Tibial nerve (tissue), 4 donors: ENCODE measurements around the gene OBSCN. TPM values are rescaled to one million over a fixed set of nuclear protein-coding genes. Genes with fewer than 3 reads are reported as not detected.
"Not testable (repeated sequence)": the region's sequence is repeated elsewhere in the genome, so short reads cannot be mapped to it uniquely, and the experiment has no call there.

Source experiments
- DNase-seq, 2 donors: peaks; one replicate each; pipeline ENCODE4 v3.0.0-alpha.2; 2019; ENCODE audit warnings: low spot score in 2 of 2
- H3K27ac ChIP-seq, 4 donors: fragments of 200-600 bp; sonication (generic) in 3 of 4; one replicate each; pipeline ENCODE4 v1.5.1; 2017 to 2019; ENCODE audit warnings: mild to moderate bottlenecking in 1 of 4
- H3K27me3 ChIP-seq, 2 donors: fragments of 200-600 bp; sonication (generic) in 1 of 2; one replicate each; pipeline versions ENCODE4 v1.5.1 to v1.6.0; 2017 to 2019
- H3K36me3 ChIP-seq, 3 donors: fragments of 200-600 bp; sonication (generic); one replicate each; pipeline ENCODE4 v1.5.1; 2018 to 2019
- H3K4me1 ChIP-seq, 4 donors: fragments of 200-600 bp; sonication (generic) in 3 of 4; one replicate each; pipeline ENCODE4 v1.5.1; 2017 to 2019
- H3K4me3 ChIP-seq, 4 donors: fragments of 200-600 bp; sonication (generic) in 3 of 4; one replicate each; pipeline ENCODE4 v1.5.1; 2017 to 2019; ENCODE audit warnings: mild to moderate bottlenecking in 1 of 4, moderate library complexity in 1 of 4
- H3K9me3 ChIP-seq, 4 donors: fragments of 200-600 bp; sonication (generic) in 3 of 4; one replicate each; pipeline ENCODE4 v1.5.1; 2017 to 2019
- CTCF ChIP-seq, 5 experiments: fragments of 200-600 bp in 3 of 5; fragments of 450-650 bp in 2 of 5; sonication (generic) in 3 of 5; IDR thresholded peaks; one replicate each; pipeline ENCODE4 v1.5.1; 2016 to 2019; ENCODE audit warnings: antibody characterized with exemption in 5 of 5, mild to moderate bottlenecking in 3 of 5, moderate library complexity in 2 of 5
- EP300 ChIP-seq, 2 donors: sonication (generic); formaldehyde crosslinking; IDR thresholded peaks; one replicate each; pipeline ENCODE4 v1.6.1; 2017; ENCODE audit warnings: antibody characterized with exemption in 2 of 2, mild to moderate bottlenecking in 1 of 2
- POLR2A ChIP-seq, 2 donors: fragments of 450-650 bp; IDR thresholded peaks; one replicate each; pipeline ENCODE4 v1.6.1; 2017; ENCODE audit warnings: antibody characterized with exemption in 2 of 2, mild to moderate bottlenecking in 2 of 2, moderate library complexity in 2 of 2
- WGBS, 2 donors: methylation state at CpG; one replicate each; pipeline ENCODE4 v1.1.5; 2018; 5-methylcytosine and 5-hydroxymethylcytosine counted together
- total RNA-seq, 4 donors: library from RNA; depleted of rRNA; stranded (reverse); fragments of >200 nt; gene quantifications; one replicate each; pipeline ENCODE4 v1.1.0, GENCODE V29; 2016

The OBSCN gene
- total RNA-seq, 4 donors from 2014 or later: 8.5 to 22.6 (median 19.0) TPM

DNA sequence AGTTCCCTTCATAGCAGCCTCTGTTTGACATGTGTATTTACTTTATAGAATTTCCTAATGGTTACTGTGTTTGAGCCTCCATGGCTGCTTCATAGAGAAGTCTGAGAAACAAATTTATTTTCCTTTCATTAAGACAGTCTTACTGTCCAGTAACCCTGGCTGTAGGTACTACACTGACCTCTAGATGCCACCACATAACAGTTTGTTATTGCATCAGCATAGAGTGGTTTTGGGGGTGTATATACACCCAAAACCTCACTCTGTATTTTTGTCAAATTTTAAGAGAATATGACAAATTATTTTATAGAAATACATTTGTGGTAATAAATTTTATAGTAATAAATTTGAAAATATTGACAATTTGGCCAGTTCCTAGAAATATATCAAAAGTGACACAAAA, 57.3 kb downstream of the OBSCN start:
- DNase-seq: no peak
- peaks cover 0 to 34% (median 0%) of the 10 kb centered on the region in 3 donors for H3K36me3 ChIP-seq
- peaks cover 0 to 19% (median 0%) of the 10 kb centered on the region in 4 donors for H3K9me3 ChIP-seq

DNA sequence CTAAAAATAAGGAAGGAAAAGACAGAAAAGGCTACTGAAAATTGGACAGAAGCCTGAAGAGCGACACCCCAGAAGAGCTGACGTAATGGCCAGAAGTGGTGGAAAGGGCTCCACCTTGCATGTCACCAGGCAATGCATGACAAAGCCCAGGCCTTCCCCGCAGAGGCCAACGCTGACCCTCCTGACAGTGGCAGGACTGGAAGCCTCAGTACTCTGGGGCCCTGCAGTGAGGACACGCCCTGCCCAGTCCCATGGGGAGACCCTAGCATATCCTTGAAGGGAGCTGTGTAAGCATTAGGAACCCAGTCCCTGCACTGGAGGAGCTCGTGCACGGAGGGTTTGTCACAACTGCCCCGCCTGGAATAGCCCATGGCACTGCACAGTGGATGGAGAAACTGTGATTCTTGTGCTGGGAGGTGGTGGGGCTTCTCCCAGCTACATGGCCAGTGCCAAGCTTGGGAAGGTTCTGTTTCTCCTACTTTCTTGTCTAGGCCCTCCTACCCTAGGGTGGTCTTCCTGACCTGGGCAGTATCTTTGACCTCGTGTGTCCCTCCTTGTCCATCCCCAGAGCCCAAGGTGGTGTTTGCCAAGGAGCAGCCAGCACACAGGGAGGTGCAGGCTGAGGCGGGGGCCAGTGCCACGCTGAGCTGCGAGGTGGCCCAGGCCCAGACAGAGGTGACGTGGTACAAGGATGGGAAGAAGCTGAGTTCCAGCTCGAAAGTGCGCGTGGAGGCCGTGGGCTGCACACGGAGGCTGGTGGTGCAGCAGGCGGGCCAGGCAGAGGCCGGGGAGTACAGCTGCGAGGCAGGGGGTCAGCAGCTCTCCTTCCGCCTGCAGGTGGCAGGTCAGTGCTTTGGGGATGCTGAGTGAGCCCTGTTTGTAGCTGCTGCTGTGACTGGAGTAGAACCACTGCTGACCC, 60.4 kb downstream of the OBSCN start:
- Histone ChIP-seq H3K4me3 (no peak overlapping the region), H3K27me3 (no peaks in the 10 kb centered on the region)
- 85 to 90% methylated on average over 20 to 22 of the region's 22 CpGs for WGBS, 2 donors

More for the DNA sequence above, 57.3 kb downstream of the OBSCN start:
- no peak for TF ChIP-seq CTCF (IDR thresholded peaks at IDR 0.05)
- H3K27ac ChIP-seq: no peak overlapping the region
- H3K4me3 ChIP-seq: no peak overlapping the region
- no peaks in the 10 kb centered on the region for H3K27me3 ChIP-seq
- H3K4me1 ChIP-seq: no peaks in the 10 kb centered on the region

DNA sequence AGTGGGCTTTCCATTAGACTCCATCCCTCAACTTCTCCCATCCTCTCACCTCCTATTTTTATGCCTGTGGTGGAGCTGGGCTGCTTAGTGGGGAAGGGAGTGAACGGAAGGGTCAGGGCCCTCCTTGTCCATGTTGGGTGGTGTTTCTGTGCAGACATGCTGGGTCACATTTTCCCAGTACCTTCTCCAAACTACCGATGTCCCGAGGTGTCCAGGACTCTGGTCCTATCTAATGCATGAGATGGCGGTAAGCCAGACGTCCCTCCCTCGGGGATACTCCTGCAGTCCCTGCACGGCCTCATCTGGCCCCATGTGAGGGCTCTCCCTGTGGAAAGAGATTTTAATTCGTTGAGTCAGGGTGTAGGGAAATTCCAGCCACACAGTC, 61.0 kb downstream of the OBSCN start:
- TF ChIP-seq CTCF (IDR thresholded peaks at IDR 0.05): no peak
- no peak for TF ChIP-seq POLR2A (IDR thresholded peaks at IDR 0.05)
- no peak for TF ChIP-seq EP300 (IDR thresholded peaks at IDR 0.05)

More for the DNA sequence above, 60.4 kb downstream of the OBSCN start:
- Histone ChIP-seq H3K36me3 (peaks cover 0 to 45% (median 0%) of the 10 kb centered on the region in 3 donors), H3K4me1 (no peaks in the 10 kb centered on the region), H3K9me3 (no peaks in the 10 kb centered on the region), H3K27ac (no peak overlapping the region)
- DNase-seq: no peak
- TF ChIP-seq POLR2A (IDR thresholded peaks at IDR 0.05): no peak

DNA sequence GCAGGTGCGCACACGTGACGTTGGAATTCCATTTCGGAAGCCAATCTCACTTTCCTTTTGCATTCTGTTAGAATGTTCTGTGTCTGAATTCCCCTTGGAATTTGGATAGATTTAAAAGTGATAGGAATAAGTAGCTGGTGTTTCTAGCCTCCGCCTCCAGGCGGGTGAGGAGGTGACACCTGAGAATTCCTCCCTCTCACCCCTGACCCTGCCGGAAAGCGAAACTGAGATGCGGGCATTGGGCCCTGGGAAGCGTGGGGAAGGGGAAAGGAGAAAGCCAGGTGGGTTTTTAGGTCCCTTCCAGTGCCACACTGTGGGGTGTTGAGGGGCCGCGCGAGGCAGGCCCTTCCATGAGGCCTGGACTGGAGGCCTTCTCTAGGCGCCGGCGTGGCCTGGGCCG, 61.6 kb downstream of the OBSCN start:
- H3K4me1 ChIP-seq, H3K4me3 ChIP-seq, H3K27ac ChIP-seq, H3K27me3 ChIP-seq, DNase-seq, H3K9me3 ChIP-seq: not testable (repeated sequence)
- peaks cover 0 to 47% (median 0%) of the 10 kb centered on the region in 3 donors for H3K36me3 ChIP-seq
- 95% methylated on average over 13 to 17 of the region's 17 CpGs for WGBS, 2 donors

More for the DNA sequence above, 61.0 kb downstream of the OBSCN start:
- Histone ChIP-seq H3K36me3 (peaks cover 0 to 47% (median 0%) of the 10 kb centered on the region in 3 donors), H3K4me1 (no peaks in the 10 kb centered on the region), H3K4me3 (no peak overlapping the region), H3K27ac (no peak overlapping the region), H3K27me3 (no peaks in the 10 kb centered on the region), H3K9me3 (no peaks in the 10 kb centered on the region)
- 87% methylated on average over 8 of the region's 8 CpGs for WGBS, 2 donors
- no peak for DNase-seq

DNA sequence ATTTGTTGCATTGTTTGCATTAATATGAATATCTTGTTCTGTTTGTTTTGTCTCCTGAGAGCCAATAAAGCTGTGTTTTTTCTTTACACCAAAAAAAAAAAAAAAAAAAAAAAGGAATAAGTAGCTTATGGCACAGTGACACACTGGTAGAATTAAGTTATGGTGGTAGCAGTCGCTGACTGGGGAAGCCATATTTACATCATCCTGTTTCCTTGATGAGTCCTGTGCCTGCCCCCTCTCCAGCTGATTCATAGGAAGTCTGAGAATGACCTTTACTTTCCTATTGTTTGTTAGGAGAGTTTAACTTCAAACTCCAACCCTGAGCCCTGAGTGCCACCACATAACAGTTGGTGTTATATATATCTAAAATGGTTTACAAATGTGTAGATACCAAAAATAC, 62.2 kb downstream of the OBSCN start:
- no peaks in the 10 kb centered on the region for H3K27me3 ChIP-seq
- H3K36me3 ChIP-seq: peaks cover 0 to 47% (median 0%) of the 10 kb centered on the region in 3 donors
- H3K4me1 ChIP-seq: peaks cover 0 to 4% (median 0%) of the 10 kb centered on the region in 4 donors
- WGBS, 2 donors: 77 to 80% methylated on average over 1 of the region's 1 CpG
- H3K4me3 ChIP-seq: no peak overlapping the region
- TF ChIP-seq EP300 (IDR thresholded peaks at IDR 0.05) (no peak), CTCF (IDR thresholded peaks at IDR 0.05) (no peak), POLR2A (IDR thresholded peaks at IDR 0.05) (no peak)
- no peaks in the 10 kb centered on the region for H3K9me3 ChIP-seq
- H3K27ac ChIP-seq: no peak overlapping the region
- DNase-seq: no peak

DNA sequence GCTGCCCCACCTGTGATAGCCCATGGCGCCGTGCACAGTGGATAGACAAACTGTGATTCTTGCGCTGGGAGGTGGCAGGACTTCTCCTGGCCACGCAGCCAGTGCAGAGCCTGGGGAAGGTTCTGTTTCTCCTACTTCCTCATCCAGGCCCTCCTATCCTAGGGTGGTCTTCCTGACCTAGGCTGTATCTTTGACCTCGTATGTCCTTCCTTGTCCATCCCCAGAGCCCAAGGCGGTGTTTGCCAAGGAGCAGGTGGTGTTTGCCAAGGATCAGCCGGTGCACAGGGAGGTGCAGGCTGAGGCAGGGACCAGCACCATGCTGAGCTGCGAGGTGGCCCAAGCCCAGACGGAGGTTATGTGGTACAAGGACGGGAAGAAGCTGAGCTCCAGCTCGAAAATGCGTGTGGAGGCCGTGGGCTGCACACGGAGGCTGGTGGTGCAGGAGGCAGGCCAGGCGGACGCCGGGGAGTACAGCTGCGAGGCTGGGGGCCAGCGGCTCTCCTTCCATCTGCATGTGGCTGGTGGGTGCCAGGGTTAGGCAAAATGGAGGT, 63.9 kb downstream of the OBSCN start:
- no peak for TF ChIP-seq EP300 (IDR thresholded peaks at IDR 0.05)
- TF ChIP-seq POLR2A (IDR thresholded peaks at IDR 0.05): no peak
- TF ChIP-seq CTCF (IDR thresholded peaks at IDR 0.05): no peak
- H3K4me3 ChIP-seq: no peak overlapping the region
- DNase-seq: no peak
- H3K9me3 ChIP-seq: no peaks in the 10 kb centered on the region
- H3K36me3 ChIP-seq: peaks cover 0 to 47% (median 0%) of the 10 kb centered on the region in 3 donors
- H3K4me1 ChIP-seq: peaks cover 0 to 18% (median 2%) of the 10 kb centered on the region in 4 donors
- H3K27me3 ChIP-seq: no peaks in the 10 kb centered on the region
- 90 to 93% methylated on average over 19 of the region's 19 CpGs for WGBS, 2 donors
- no peak overlapping the region for H3K27ac ChIP-seq
